ENCODE data around the gene HIBCH.
"Not testable (repeated sequence)": the region's sequence is repeated elsewhere in the genome, so short reads cannot be mapped to it uniquely, and the experiment has no call there.

DNA sequence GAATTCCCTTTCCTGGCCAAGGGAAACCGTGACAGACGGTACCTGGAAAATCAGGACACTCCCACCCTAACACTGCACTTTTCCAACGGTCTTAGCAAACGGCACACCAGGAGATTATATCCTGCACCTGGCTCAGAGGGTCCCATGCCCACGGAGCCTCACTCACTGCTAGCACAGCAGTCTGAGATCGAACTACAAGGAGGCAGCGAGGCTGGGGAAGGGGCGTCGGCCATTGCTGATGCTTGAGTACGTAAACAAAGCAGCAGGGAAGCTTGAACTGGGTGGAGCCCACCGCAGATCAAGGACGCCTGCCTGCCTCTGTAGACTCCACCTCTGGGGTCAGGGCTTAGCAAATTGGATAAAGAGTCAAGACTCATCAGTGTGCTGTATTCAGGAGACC is 95.6 kb downstream of the HIBCH start:
- TF ChIP-seq EZH2 (IDR thresholded peaks at IDR 0.05; ENCODE audit: low read length) = not testable (repeated sequence)
- TF ChIP-seq, protein P1, sequence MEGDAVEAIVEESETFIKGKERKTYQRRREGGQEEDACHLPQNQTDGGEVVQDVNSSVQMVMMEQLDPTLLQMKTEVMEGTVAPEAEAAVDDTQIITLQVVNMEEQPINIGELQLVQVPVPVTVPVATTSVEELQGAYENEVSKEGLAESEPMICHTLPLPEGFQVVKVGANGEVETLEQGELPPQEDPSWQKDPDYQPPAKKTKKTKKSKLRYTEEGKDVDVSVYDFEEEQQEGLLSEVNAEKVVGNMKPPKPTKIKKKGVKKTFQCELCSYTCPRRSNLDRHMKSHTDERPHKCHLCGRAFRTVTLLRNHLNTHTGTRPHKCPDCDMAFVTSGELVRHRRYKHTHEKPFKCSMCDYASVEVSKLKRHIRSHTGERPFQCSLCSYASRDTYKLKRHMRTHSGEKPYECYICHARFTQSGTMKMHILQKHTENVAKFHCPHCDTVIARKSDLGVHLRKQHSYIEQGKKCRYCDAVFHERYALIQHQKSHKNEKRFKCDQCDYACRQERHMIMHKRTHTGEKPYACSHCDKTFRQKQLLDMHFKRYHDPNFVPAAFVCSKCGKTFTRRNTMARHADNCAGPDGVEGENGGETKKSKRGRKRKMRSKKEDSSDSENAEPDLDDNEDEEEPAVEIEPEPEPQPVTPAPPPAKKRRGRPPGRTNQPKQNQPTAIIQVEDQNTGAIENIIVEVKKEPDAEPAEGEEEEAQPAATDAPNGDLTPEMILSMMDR (optimal IDR thresholded peaks at IDR 0.05 in 1 of 3, IDR thresholded peaks at IDR 0.05 in 1 of 3, conservative IDR thresholded peaks at IDR 0.05 in 1 of 3; ENCODE audit: extremely low read depth in 1 of 3, insufficient read depth in 2 of 3, low read length in 3 of 3) = not testable (repeated sequence)
